ENCODE measurements around the gene MSANTD2.

- TF ChIP-seq ZNF583 (CRISPR knock-in tag; IDR thresholded peaks at IDR 0.05) (no peak), DPF2 (IDR thresholded peaks at IDR 0.05) (no peak), MXI1 (IDR thresholded peaks at IDR 0.05; ENCODE audit: low read depth, low read length) (no peak), RNF219 (CRISPR knock-in tag; IDR thresholded peaks at IDR 0.05) (no peak), CTCF (IDR thresholded peaks at IDR 0.05 in 2 of 3, conservative IDR thresholded peaks at IDR 0.05 in 1 of 3; ENCODE audit: insufficient read depth in 2 of 3, low read depth in 1 of 3, low read length in 3 of 3) (no peak), HNRNPUL1 (IDR thresholded peaks at IDR 0.05; ENCODE audit: low read length) (no peak), EGR1 (conservative IDR thresholded peaks at IDR 0.05) (no peak)
Measured at GRCh38 chr11:124749912-124750311, 50.3 kb downstream of the MSANTD2 start.
